Measurements from ENCODE around the gene C5orf34. TPM values are rescaled to one million over a fixed set of nuclear protein-coding genes. Genes with fewer than 3 reads are reported as not detected.

Gene C5orf34
- total RNA-seq, 1 experiment from 2014 or later, result 9.4 TPM

DNA sequence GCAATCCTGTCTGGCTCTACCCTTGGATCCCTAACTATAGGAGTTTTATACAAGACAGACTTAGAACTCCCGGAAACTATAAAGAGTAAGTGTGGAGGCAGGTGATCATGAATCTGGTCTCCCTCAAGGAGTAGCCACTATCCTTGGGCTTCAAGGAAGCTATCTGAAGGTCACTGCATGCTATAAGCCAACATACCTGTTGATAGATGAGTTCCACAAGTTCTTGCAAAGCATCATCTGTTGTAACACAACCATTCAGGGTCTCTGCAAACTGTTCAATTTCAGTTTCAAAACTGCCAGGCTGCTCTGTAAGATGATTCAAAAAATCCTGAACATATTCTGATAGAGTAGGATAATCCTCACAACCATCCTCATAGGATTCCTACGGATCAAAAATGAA, 32.6 kb upstream of the C5orf34 start (continued):
- TF ChIP-seq HMGA2 (CRISPR knock-in tag; IDR thresholded peaks at IDR 0.05) (no peak), ETV6 (CRISPR knock-in tag; IDR thresholded peaks at IDR 0.05) (no peak)

DNA sequence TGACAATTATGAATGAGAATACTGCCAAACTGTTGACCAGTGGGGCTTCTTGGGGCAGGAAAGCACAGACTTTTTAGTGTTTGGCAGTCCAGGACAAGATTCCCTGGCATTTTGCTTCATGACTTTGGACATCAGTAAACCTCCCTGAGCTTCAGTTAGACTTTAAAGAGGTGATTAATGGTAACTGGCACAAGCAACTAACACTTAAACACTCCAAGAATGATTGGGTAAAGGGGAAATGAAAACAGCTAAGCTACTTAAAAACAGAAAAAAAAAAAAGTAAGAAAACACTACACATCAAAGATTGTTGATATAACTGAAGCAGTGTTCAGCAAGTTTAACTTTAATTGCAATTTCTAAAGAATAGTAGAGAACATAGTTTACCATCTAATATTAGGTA, 28.5 kb upstream of the C5orf34 start:
- TF ChIP-seq JAZF1 (CRISPR knock-in tag; IDR thresholded peaks at IDR 0.05), result no peak
- no peak for TF ChIP-seq GABPB1 (CRISPR knock-in tag; IDR thresholded peaks at IDR 0.05)
- no peak for TF ChIP-seq NFYB (CRISPR knock-in tag; conservative IDR thresholded peaks at IDR 0.05; ENCODE audit: low read depth)
- ATAC-seq, result no peak
- H3K9me3 Mint-ChIP-seq, result no peaks in the 10 kb centered on the region
- POLR2A ChIA-PET, result no interaction called here
- H3K4me3 Mint-ChIP-seq, result no peak overlapping the region
- no peaks in the 10 kb centered on the region for H3K4me1 Mint-ChIP-seq
- H3K27ac Mint-ChIP-seq, result no peak overlapping the region
- H3K36me3 Mint-ChIP-seq, result peaks cover 71% of the 10 kb centered on the region
- DNase-seq (ENCODE audit: low spot score), result no peak
- no peaks in the 10 kb centered on the region for H3K27me3 Mint-ChIP-seq (ENCODE audit: low read depth)
- CTCF ChIA-PET, result no interaction called here

DNA sequence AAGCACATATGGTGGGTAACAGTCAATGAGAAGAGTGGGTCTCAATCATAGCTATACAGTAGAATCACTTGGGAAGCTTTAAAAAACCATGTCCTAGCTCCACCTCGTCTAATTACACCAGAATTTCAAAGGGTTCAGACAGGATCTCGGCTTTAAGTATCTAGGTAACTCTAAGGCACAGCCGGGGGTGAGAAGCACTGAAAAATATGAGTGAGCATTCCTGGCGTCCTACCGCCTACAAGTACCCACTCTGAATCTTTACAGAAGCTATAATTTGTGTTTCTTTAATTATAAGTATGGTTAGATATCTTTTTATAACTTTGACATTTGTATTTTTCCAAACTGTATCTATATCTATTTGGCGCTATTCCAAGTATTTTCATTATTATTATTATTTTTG, 25.8 kb upstream of the C5orf34 start:
- CTCF ChIA-PET, result interaction anchor here (1.2 kb wide), 1 partner anchor 56 kb away, joined by 4 read pairs; no protein-coding TSS in a partner anchor
- no peak for TF ChIP-seq TEAD4 (CRISPR knock-in tag; IDR thresholded peaks at IDR 0.05)
- TF ChIP-seq, protein P1, sequence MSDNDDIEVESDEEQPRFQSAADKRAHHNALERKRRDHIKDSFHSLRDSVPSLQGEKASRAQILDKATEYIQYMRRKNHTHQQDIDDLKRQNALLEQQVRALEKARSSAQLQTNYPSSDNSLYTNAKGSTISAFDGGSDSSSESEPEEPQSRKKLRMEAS (CRISPR knock-in tag; IDR thresholded peaks at IDR 0.05), result no peak
- TF ChIP-seq, protein P2, sequence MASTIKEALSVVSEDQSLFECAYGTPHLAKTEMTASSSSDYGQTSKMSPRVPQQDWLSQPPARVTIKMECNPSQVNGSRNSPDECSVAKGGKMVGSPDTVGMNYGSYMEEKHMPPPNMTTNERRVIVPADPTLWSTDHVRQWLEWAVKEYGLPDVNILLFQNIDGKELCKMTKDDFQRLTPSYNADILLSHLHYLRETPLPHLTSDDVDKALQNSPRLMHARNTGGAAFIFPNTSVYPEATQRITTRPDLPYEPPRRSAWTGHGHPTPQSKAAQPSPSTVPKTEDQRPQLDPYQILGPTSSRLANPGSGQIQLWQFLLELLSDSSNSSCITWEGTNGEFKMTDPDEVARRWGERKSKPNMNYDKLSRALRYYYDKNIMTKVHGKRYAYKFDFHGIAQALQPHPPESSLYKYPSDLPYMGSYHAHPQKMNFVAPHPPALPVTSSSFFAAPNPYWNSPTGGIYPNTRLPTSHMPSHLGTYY (CRISPR knock-in tag; IDR thresholded peaks at IDR 0.05), result no peak
- TF ChIP-seq NFYB (CRISPR knock-in tag; conservative IDR thresholded peaks at IDR 0.05; ENCODE audit: low read depth), result no peak
- TF ChIP-seq, protein P3, sequence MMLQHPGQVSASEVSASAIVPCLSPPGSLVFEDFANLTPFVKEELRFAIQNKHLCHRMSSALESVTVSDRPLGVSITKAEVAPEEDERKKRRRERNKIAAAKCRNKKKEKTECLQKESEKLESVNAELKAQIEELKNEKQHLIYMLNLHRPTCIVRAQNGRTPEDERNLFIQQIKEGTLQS (CRISPR knock-in tag; conservative IDR thresholded peaks at IDR 0.05), result no peak
- no peak for TF ChIP-seq KAT7 (CRISPR knock-in tag; IDR thresholded peaks at IDR 0.05; ENCODE audit: borderline replicate concordance)
- TF ChIP-seq IRF2 (CRISPR knock-in tag; IDR thresholded peaks at IDR 0.05; ENCODE audit: borderline replicate concordance, low read depth), result no peak
- no peak for TF ChIP-seq TCF7 (CRISPR knock-in tag; IDR thresholded peaks at IDR 0.05; ENCODE audit: low read depth)
- TF ChIP-seq, protein P4, sequence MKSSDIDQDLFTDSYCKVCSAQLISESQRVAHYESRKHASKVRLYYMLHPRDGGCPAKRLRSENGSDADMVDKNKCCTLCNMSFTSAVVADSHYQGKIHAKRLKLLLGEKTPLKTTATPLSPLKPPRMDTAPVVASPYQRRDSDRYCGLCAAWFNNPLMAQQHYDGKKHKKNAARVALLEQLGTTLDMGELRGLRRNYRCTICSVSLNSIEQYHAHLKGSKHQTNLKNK (CRISPR knock-in tag; IDR thresholded peaks at IDR 0.05), result no peak
- no peak for TF ChIP-seq GRHL2 (CRISPR knock-in tag; IDR thresholded peaks at IDR 0.05; ENCODE audit: insufficient replicate concordance, severe bottlenecking)
- TF ChIP-seq ZNF317 (CRISPR knock-in tag; IDR thresholded peaks at IDR 0.05; ENCODE audit: borderline replicate concordance, low read depth), result no peak
- TF ChIP-seq, protein P5, sequence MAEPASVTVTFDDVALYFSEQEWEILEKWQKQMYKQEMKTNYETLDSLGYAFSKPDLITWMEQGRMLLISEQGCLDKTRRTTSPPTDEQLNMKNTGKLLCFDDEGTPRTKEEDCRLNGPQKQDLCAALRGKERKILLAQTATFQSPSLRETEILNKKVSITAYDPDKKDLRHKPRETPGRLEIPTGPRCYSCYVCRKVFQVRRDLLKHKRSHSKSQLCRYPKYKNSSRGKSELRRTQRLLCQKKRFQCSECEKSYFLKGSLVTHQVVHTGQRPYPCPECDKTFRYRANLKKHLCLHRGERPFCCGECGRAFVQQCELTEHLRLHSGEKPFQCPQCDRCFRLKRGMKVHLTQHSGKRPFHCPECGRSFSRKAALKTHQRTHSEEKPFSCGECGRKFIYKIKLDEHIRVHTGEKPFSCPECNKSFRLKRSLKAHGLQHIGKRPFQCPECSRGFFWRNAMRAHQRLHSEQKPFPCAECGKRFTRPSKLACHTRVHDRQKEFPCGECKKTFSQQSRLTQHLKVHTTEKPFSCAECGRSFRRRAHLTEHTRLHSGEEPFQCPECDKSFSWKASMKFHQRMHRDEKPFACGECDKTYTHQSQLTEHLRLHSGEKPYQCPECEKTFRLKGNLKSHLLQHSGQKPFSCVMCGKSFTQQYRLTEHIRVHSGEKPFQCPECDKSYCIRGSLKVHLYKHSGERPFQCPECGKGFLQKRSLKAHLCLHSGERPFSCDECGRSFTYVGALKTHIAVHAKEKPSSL (CRISPR knock-in tag; conservative IDR thresholded peaks at IDR 0.05), result no peak
- no peak for TF ChIP-seq ZNF138 (CRISPR knock-in tag; conservative IDR thresholded peaks at IDR 0.05)
- no peak for TF ChIP-seq JUN (CRISPR knock-in tag; IDR thresholded peaks at IDR 0.05)
- TF ChIP-seq NR3C1 (CRISPR knock-in tag; conservative IDR thresholded peaks at IDR 0.05; ENCODE audit: low read depth), result no peak
- TF ChIP-seq, protein P6, sequence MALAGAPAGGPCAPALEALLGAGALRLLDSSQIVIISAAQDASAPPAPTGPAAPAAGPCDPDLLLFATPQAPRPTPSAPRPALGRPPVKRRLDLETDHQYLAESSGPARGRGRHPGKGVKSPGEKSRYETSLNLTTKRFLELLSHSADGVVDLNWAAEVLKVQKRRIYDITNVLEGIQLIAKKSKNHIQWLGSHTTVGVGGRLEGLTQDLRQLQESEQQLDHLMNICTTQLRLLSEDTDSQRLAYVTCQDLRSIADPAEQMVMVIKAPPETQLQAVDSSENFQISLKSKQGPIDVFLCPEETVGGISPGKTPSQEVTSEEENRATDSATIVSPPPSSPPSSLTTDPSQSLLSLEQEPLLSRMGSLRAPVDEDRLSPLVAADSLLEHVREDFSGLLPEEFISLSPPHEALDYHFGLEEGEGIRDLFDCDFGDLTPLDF (CRISPR knock-in tag; IDR thresholded peaks at IDR 0.05), result no peak
- DNase-seq (ENCODE audit: low spot score), result no peak
- Mint-ChIP-seq H3K27ac (no peak overlapping the region), H3K36me3 (peaks cover 66% of the 10 kb centered on the region), H3K9me3 (no peaks in the 10 kb centered on the region), H3K27me3 (ENCODE audit: low read depth) (no peaks in the 10 kb centered on the region), H3K4me3 (no peak overlapping the region), H3K4me1 (no peaks in the 10 kb centered on the region)
- POLR2A ChIA-PET, result no interaction called here
- no peak for ATAC-seq
